GM12891 (cell line): ENCODE data around the gene B3GNT5.

Experiments
- DNase-seq: peaks from one replicate; pipeline ENCODE4 v3.0.0; 2011; ENCODE audit warnings: low spot score; ENCODE audit not compliant: insufficient read length
- FAIRE-seq: peaks from 2 replicates; lab custom pipeline; 2011; peaks lifted over from hg19 to GRCh38; lab: Jason Lieb, UNC
- PAX5 ChIP-seq: IDR thresholded peaks from 2 replicates; pipeline ENCODE4 v1.6.1; 2011; ENCODE audit warnings: low read length, moderate library complexity, mild to moderate bottlenecking; ENCODE audit not compliant: insufficient read depth, severe bottlenecking
- POLR2A ChIP-seq: IDR thresholded peaks from 2 replicates; pipeline ENCODE4 v1.6.1; 2011; ENCODE audit warnings: low read depth, low read length, control low read depth
- POLR2AphosphoS5 ChIP-seq: IDR thresholded peaks from 2 replicates; pipeline ENCODE4 v1.6.1; 2011; ENCODE audit warnings: low read depth, low read length, control low read depth
- POU2F2 ChIP-seq: IDR thresholded peaks from 2 replicates; pipeline ENCODE4 v1.6.1; 2011; ENCODE audit warnings: low read depth, mild to moderate bottlenecking, control low read depth, low read length, moderate library complexity
- SPI1 ChIP-seq: IDR thresholded peaks from 2 replicates; pipeline ENCODE4 v1.6.1; 2011; ENCODE audit warnings: low read depth, low read length, control low read depth
- TAF1 ChIP-seq: IDR thresholded peaks from 2 replicates; pipeline ENCODE4 v1.6.1; 2011; ENCODE audit warnings: low read depth, low read length, control low read depth

B3GNT5 gene

DNA sequence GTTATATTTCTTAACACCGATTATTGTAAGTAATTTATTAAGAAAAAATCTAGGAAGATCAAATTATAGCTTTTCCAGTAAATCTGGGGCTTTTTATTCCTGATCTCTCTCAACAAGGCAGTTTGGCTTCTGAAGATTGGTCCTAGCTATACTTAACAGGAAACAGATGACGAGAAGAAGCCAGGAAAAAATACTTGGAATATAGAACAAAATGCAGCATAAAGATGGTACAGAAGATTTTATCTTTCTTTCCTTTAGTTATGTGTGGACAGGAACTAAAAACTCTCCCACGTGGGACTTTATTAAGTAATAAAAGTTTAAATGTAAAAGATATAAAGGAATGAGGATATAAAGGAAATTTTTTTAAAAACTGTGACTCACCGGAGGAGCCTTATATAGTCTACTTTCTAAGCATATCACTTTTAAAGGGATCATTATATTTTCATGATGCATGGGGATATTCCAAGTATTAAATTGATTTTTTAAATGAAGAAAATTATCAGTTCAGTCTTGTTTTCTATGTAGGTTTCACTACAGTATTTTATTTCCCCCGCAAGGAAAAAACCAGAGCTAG, 8.2 kb downstream of the B3GNT5 start:
- FAIRE-seq: no peak
- DNase-seq: no peak
- no peak for TF ChIP-seq POLR2AphosphoS5
- no peak for TF ChIP-seq SPI1
- TF ChIP-seq PAX5: no peak
- no peak for TF ChIP-seq POU2F2
- TF ChIP-seq TAF1: no peak
- no peak for TF ChIP-seq POLR2A

DNA sequence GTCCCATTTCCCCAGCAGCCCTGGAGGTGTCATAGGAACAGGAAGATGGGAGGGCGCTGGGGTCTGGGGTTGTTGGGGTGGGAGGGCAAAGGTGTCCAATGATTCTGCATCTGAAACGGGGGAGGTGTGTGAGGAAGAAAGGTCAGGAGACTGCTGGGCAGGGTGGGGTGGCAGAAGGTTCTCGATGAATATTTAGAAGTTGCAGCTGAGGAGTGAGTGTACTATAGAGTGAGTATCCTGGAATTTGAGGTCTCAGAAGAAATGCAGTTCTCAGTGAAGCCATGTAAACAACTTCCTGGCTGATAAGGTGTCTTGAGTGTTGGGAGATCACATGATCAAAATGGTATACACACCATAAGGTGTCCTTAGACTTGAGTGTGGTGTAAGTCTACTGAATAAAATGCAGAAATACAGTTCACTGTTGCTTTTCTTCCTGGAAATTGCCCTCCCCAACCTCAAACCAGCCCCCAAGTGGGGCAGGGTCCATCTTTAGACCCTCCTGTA, 9.9 kb downstream of the B3GNT5 start:
- FAIRE-seq (no peak), DNase-seq (no peak)
- TF ChIP-seq POU2F2 (no peak), TAF1 (no peak), POLR2A (no peak), PAX5 (no peak), SPI1 (no peak), POLR2AphosphoS5 (no peak)

DNA sequence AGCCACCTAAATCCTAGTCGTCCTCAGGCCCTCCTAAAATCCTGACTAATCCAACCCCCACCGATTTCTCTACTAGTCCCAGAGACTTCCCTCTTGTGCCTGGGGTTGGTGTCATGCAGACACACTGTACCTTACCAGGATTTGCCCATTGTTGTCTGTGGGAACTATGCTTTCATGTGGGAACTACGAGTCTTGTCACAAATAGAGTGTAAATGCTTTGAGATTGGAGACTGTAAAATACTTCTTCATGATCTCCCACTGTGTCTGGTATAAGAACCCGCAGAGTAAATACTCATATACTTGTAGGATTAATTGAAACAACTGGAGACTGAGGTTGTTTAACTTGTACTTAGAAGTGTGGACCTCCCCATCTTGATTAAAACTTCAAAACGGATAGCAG, 11.2 kb downstream of the B3GNT5 start:
- no peak for DNase-seq
- no peak for FAIRE-seq
- TF ChIP-seq PAX5: no peak
- no peak for TF ChIP-seq TAF1
- no peak for TF ChIP-seq POLR2A
- no peak for TF ChIP-seq SPI1
- TF ChIP-seq POU2F2: no peak
- TF ChIP-seq POLR2AphosphoS5: no peak

DNA sequence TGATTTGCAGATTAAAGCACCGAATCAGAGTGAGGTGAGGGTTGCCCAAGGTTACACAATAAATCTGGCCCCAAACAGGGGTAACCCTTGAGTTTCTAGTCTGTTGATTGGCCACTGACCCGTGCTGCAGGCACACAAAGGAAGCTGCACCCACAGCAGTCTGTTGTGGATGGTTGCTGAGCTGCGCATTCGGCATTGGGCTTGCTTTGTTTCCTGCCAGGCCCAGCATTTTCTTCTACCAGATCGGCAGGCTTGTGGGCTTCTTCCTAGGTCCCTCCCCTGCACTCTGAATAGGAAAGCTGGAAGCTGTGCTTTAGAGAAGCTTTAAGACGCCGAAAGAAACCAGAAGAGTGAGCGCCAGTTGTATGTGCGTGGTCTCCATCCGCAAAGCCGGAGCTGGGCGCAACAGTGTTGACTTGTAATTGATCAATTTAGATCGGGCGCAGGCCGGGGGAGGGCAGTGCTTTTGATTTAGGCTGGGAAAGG, 12.1 kb downstream of the B3GNT5 start:
- no peak for DNase-seq

DNA sequence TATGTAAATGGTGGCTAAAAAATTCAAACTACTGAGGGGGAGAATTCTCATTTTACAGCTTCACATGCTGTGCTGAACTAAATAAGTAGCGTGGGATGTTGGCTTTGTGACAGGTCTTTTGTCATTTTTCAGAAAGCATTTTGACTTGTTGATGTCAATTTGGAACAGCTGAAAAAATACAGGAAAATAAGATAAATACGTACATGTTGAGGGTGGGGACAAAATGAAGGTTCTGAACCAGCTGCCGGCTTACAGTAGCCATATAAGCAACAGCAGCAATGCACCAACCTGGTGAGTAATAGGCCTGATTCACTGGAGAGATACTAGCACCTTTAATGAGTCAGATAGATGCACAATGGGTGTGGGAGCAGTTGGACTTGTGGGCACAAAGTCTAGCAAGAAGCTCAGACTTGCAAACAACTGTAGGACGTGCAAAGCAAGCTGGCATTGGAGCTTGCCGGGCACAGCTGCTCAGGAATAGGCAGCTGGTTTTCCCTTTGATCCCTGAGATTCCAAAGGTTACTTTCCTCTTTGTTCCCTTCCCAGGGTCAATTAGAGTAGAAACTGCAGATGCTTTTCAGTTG, 12.9 kb downstream of the B3GNT5 start:
- no peak for DNase-seq
- TF ChIP-seq TAF1 (no peak), POLR2AphosphoS5 (no peak), POLR2A (no peak), PAX5 (no peak), SPI1 (no peak), POU2F2 (no peak)
- no peak for FAIRE-seq

More for the DNA sequence above, 12.1 kb downstream of the B3GNT5 start:
- FAIRE-seq: no peak
- no peak for TF ChIP-seq POU2F2
- TF ChIP-seq POLR2A: no peak
- TF ChIP-seq SPI1: no peak
- TF ChIP-seq TAF1: no peak
- no peak for TF ChIP-seq POLR2AphosphoS5
- TF ChIP-seq PAX5: no peak

DNA sequence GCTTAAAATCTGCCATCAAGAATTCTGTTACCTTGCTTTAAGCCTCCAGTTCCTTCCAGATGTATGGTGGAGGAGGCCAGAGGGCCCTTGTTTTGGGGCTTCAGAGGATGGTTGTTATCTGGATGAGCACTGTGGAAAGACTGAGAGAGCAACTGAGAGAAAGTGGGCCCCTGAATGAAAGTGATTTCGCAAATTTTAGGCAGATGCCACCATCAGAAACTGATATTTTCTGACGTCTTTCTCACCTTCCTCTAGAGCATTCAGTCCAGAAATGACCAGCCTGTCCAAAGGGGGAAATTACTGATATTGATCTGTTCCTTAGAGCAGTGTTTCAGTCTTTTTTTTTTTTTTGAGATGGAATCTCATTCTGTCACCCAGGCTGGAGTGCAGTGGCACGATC, 13.4 kb downstream of the B3GNT5 start:
- no peak for TF ChIP-seq SPI1
- TF ChIP-seq POLR2AphosphoS5: no peak
- TF ChIP-seq POLR2A: no peak
- no peak for TF ChIP-seq POU2F2
- TF ChIP-seq TAF1: no peak
- TF ChIP-seq PAX5: no peak
- DNase-seq (no peak), FAIRE-seq (no peak)

DNA sequence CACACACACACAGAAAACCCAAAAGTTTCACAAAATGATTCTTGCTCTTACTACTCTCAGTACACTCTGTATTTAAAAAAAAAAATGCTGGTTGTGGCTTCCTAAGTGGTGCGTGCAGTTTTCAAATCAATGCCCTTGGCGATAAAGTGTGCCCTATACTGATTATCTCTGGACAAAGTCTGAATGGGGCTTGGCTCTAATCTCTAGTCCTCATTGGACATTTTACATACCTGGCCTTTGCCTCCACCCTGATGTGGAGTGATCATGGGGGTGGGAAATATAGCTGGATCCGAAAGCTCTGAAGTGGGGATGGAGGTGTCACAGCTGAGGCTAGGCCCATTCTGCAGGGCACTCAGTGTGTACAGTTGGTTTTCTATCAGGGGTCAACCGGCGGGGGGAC, 14.1 kb downstream of the B3GNT5 start:
- DNase-seq (no peak), FAIRE-seq (no peak)
- TF ChIP-seq POLR2AphosphoS5 (no peak), POLR2A (no peak), POU2F2 (no peak), PAX5 (no peak), TAF1 (no peak), SPI1 (no peak)

DNA sequence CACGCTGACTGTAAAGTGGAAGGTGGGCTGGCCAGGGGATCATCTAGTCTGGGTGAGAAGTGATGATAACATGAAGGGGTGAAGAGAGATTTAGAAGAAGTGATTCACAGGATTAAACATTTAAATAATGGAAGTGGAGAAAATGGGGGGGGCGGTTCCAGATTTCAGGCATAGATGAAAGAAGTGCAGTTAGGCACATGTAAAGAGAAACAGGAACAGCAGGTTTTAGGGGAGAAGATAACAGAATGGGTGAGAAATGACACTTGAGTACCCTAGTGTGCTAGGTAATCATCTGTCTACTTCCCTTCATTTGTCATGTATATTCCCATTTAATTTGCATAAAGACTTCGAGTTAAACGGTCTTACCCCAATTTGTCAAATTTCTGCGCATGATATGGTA, 15.3 kb downstream of the B3GNT5 start:
- DNase-seq (no peak), FAIRE-seq (no peak)
- no peak for TF ChIP-seq POLR2A
- no peak for TF ChIP-seq PAX5
- no peak for TF ChIP-seq TAF1
- TF ChIP-seq POLR2AphosphoS5: no peak
- TF ChIP-seq POU2F2: no peak
- TF ChIP-seq SPI1: no peak

DNA sequence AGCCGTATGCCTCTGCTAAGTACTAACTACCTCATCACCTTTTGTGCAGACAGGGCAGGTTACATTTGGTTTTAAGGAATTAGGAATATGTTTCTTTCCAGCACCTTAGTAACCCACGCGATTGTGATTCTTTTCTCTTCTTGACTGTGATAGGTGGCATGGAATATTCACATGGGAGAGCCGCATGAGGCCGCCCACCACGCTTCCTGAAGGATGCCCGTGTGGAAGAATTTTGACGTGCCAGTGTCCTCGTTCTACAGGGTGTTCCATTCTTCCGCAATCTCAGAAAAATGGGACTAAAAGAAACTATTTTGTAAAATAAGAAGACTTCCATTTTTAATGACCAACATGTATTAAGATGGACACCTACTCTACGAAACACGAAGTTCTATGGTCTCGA, 16.3 kb downstream of the B3GNT5 start:
- DNase-seq (no peak), FAIRE-seq (no peak)
- no peak for TF ChIP-seq TAF1
- no peak for TF ChIP-seq POLR2A
- TF ChIP-seq PAX5: no peak
- no peak for TF ChIP-seq POU2F2
- no peak for TF ChIP-seq POLR2AphosphoS5
- no peak for TF ChIP-seq SPI1
